M059J (cell line): ENCODE measurements around the gene MYOF. TPM values are rescaled to one million over a fixed set of nuclear protein-coding genes. Genes with fewer than 3 reads are reported as not detected.
"Not testable (repeated sequence)": the region's sequence is repeated elsewhere in the genome, so short reads cannot be mapped to it uniquely, and the experiment has no call there.

Experiments used
- DNase-seq: peaks from one replicate; pipeline ENCODE4 v3.0.0-alpha.2; 2012; ENCODE audit warnings: low read depth
- total RNA-seq: library from RNA; depleted of rRNA; stranded (reverse); fragments of >200 nt; shearing (Covaris generic); gene quantifications from 2 replicates; pipeline ENCODE4 v1.2.3, GENCODE V29; 2014

Gene MYOF
- total RNA-seq, 1 experiment from 2014 or later = 128 TPM

- DNase-seq = no peak
Observed at GRCh38 chr10:93434991-93435491, 47.1 kb downstream of the MYOF start.

- DNase-seq = peak; percentile 18
Observed at GRCh38 chr10:93431361-93431760, 50.8 kb downstream of the MYOF start.

GRCh38 chr10:93425861-93426260, 56.3 kb downstream of the MYOF start:
- DNase-seq = no peak

GRCh38 chr10:93422118-93422517, 60.0 kb downstream of the MYOF start:
- no peak for DNase-seq

- no peak for DNase-seq
Observed at GRCh38 chr10:93420944-93421825, 60.9 kb downstream of the MYOF start.

GRCh38 chr10:93420091-93420490, 62.0 kb downstream of the MYOF start:
- no peak for DNase-seq

GRCh38 chr10:93419016-93419415, 63.1 kb downstream of the MYOF start:
- not testable (repeated sequence) for DNase-seq

GRCh38 chr10:93417921-93418320, 64.2 kb downstream of the MYOF start:
- DNase-seq = no peak

- DNase-seq = no peak
Observed at GRCh38 chr10:93417266-93417665, 64.9 kb downstream of the MYOF start.

- no peak for DNase-seq
Observed at GRCh38 chr10:93416824-93417223, 65.3 kb downstream of the MYOF start.

- DNase-seq = no peak
Observed at GRCh38 chr10:93415693-93416092, 66.4 kb downstream of the MYOF start.

GRCh38 chr10:93413252-93413689, 68.9 kb downstream of the MYOF start:
- DNase-seq = no peak

- DNase-seq = no peak
Observed at GRCh38 chr10:93412801-93413200, 69.3 kb downstream of the MYOF start.

GRCh38 chr10:93410697-93411348, 71.3 kb downstream of the MYOF start:
- DNase-seq = no peak

GRCh38 chr10:93408783-93409182, 73.4 kb downstream of the MYOF start:
- DNase-seq = no peak

- DNase-seq = no peak
Observed at GRCh38 chr10:93406364-93407145, 75.6 kb downstream of the MYOF start.

- DNase-seq = no peak
Observed at GRCh38 chr10:93404048-93404354, 78.1 kb downstream of the MYOF start.

GRCh38 chr10:93403152-93404047, 78.7 kb downstream of the MYOF start:
- DNase-seq = no peak

- DNase-seq = no peak
Observed at GRCh38 chr10:93402192-93402591, 79.9 kb downstream of the MYOF start.

- DNase-seq = no peak
Observed at GRCh38 chr10:93398528-93398927, 83.6 kb downstream of the MYOF start.

- DNase-seq = no peak
Observed at GRCh38 chr10:93397020-93397419, 85.1 kb downstream of the MYOF start.
